Hematopoietic multipotent progenitor cell treated with erythropoietin and hydrocortisone succinate and interleukin-3 and kit ligand, for 6 days (in vitro differentiated cells): ENCODE results near the gene EFCAB5.
A peak's percentile ranks its signal among the peaks of the same experiment; 100 is the strongest.
"Not testable (repeated sequence)": the region's sequence is repeated elsewhere in the genome, so short reads cannot be mapped to it uniquely, and the experiment has no call there.

ENCODE experiments used
- DNase-seq: peaks from one replicate; pipeline ENCODE4 v3.0.0-alpha.2; 2015

The EFCAB5 gene

GRCh38 chr17:30103921-30104320, 162.5 kb downstream of the EFCAB5 start:
- DNase-seq, result no peak

- peak; percentile 97 for DNase-seq
Measured at GRCh38 chr17:30104575-30105339, 163.3 kb downstream of the EFCAB5 start.

- DNase-seq, result no peak
Measured at GRCh38 chr17:30112794-30113193, 171.4 kb downstream of the EFCAB5 start.

- peak; percentile 53 for DNase-seq
Measured at GRCh38 chr17:30113213-30113612, 171.8 kb downstream of the EFCAB5 start.

- DNase-seq, result no peak
Measured at GRCh38 chr17:30116345-30116660, 174.9 kb downstream of the EFCAB5 start.

- peak; percentile 97 for DNase-seq
Measured at GRCh38 chr17:30116661-30117551, 175.5 kb downstream of the EFCAB5 start, which contains the start of gene NSRP1. Gene NSRP1 (plus strand): TSS chr17:30116816. CDS start chr17:30116844, 28 bp downstream.

GRCh38 chr17:30117675-30118081, 176.2 kb downstream of the EFCAB5 start:
- no peak for DNase-seq

- DNase-seq, result not testable (repeated sequence)
Measured at GRCh38 chr17:30118635-30119034, 177.2 kb downstream of the EFCAB5 start.

- no peak for DNase-seq
Measured at GRCh38 chr17:30124273-30124796, 182.9 kb downstream of the EFCAB5 start.

GRCh38 chr17:30130121-30130520, 188.7 kb downstream of the EFCAB5 start:
- DNase-seq, result no peak

GRCh38 chr17:30132615-30133014, 191.2 kb downstream of the EFCAB5 start:
- no peak for DNase-seq

- DNase-seq, result no peak
Measured at GRCh38 chr17:30133197-30133596, 191.8 kb downstream of the EFCAB5 start.

- no peak for DNase-seq
Measured at GRCh38 chr17:30134551-30134950, 193.1 kb downstream of the EFCAB5 start.

- peak; percentile 31 for DNase-seq
Measured at GRCh38 chr17:30137158-30137557, 195.7 kb downstream of the EFCAB5 start.

GRCh38 chr17:30147860-30148259, 206.4 kb downstream of the EFCAB5 start:
- not testable (repeated sequence) for DNase-seq

- DNase-seq, result no peak
Measured at GRCh38 chr17:30148376-30148775, 206.9 kb downstream of the EFCAB5 start.

GRCh38 chr17:30151471-30151870, 210.0 kb downstream of the EFCAB5 start:
- DNase-seq, result no peak

GRCh38 chr17:30153463-30153862, 212.0 kb downstream of the EFCAB5 start:
- no peak for DNase-seq

- DNase-seq, result no peak
Measured at GRCh38 chr17:30155389-30155788, 214.0 kb downstream of the EFCAB5 start.
